ENCODE measurements around the gene ZSWIM6. TPM values are rescaled to one million over a fixed set of nuclear protein-coding genes. Genes with fewer than 3 reads are reported as not detected.

The ZSWIM6 gene
- total RNA-seq, 2 experiments from 2014 or later: 4.1 TPM

GRCh38 chr5:61535828-61536227 lies 203.8 kb downstream of the ZSWIM6 start:
- ATAC-seq (ENCODE audit: poor library complexity) (no peak), DNase-seq (no peak)
- ChIA-PET CTCF (no interaction called here), POLR2A (no interaction called here)
- Histone ChIP-seq H3K9me3 (ENCODE audit: control insufficient read depth in 1 of 2, insufficient read depth in 1 of 2, low read length in 2 of 2) (peaks cover 4 to 10% of the 10 kb centered on the region in 2 experiments), H3K27me3 (ENCODE audit: control insufficient read depth in 1 of 2, insufficient read depth in 2 of 2, low read length in 2 of 2) (no peaks in the 10 kb centered on the region), H3K27ac (ENCODE audit: low read depth in 1 of 2, low read length in 2 of 2) (no peak overlapping the region), H3K36me3 (ENCODE audit: insufficient read depth, low read length) (peaks cover 54% of the 10 kb centered on the region), H3K4me1 (ENCODE audit: insufficient read depth, low read length) (no peaks in the 10 kb centered on the region), H3K4me3 (ENCODE audit: low read length) (no peak overlapping the region)
- Mint-ChIP-seq H3K36me3 (ENCODE audit: low read depth) (peaks cover 94% of the 10 kb centered on the region), H3K4me3 (no peak overlapping the region), H3K4me1 (ENCODE audit: low read depth) (peaks cover 9% of the 10 kb centered on the region), H3K27ac (no peak overlapping the region), H3K27me3 (no peaks in the 10 kb centered on the region), H3K9me3 (peaks cover 4% of the 10 kb centered on the region)
- no peak for TF ChIP-seq CTCF (IDR thresholded peaks at IDR 0.05)
- intact Hi-C loops (cut with DNase I, micrococcal nuclease): no loop called here

- Histone ChIP-seq H3K4me1 (ENCODE audit: insufficient read depth, low read length) (no peaks in the 10 kb centered on the region), H3K9me3 (ENCODE audit: control insufficient read depth in 1 of 2, insufficient read depth in 1 of 2, low read length in 2 of 2) (peaks cover 4 to 10% of the 10 kb centered on the region in 2 experiments), H3K27me3 (ENCODE audit: control insufficient read depth in 1 of 2, insufficient read depth in 2 of 2, low read length in 2 of 2) (no peaks in the 10 kb centered on the region), H3K36me3 (ENCODE audit: insufficient read depth, low read length) (peaks cover 54% of the 10 kb centered on the region), H3K27ac (ENCODE audit: low read depth in 1 of 2, low read length in 2 of 2) (no peak overlapping the region), H3K4me3 (ENCODE audit: low read length) (no peak overlapping the region)
- Mint-ChIP-seq H3K36me3 (ENCODE audit: low read depth) (peaks cover 94% of the 10 kb centered on the region), H3K9me3 (peaks cover 4% of the 10 kb centered on the region), H3K27me3 (no peaks in the 10 kb centered on the region), H3K4me1 (ENCODE audit: low read depth) (peaks cover 9% of the 10 kb centered on the region), H3K27ac (no peak overlapping the region), H3K4me3 (no peak overlapping the region)
- DNase-seq (no peak), ATAC-seq (ENCODE audit: poor library complexity) (no peak)
- intact Hi-C loops (cut with DNase I, micrococcal nuclease): no loop called here
- ChIA-PET POLR2A (no interaction called here), CTCF (no interaction called here)
- TF ChIP-seq CTCF (IDR thresholded peaks at IDR 0.05): no peak
Observed at GRCh38 chr5:61536922-61537321, 204.9 kb downstream of the ZSWIM6 start.

GRCh38 chr5:61538722-61539501 lies 206.9 kb downstream of the ZSWIM6 start:
- H3K4me1 ChIP-seq (ENCODE audit: insufficient read depth, low read length): no peaks in the 10 kb centered on the region
- no peak overlapping the region for H3K27ac ChIP-seq (ENCODE audit: low read depth in 1 of 2, low read length in 2 of 2)
- intact Hi-C loops (cut with DNase I, micrococcal nuclease): no loop called here
- peaks cover 9% of the 10 kb centered on the region for H3K4me1 Mint-ChIP-seq (ENCODE audit: low read depth)
- peaks cover 68% of the 10 kb centered on the region for H3K36me3 ChIP-seq (ENCODE audit: insufficient read depth, low read length)
- ChIA-PET POLR2A (no interaction called here), CTCF (no interaction called here)
- no peak overlapping the region for H3K4me3 Mint-ChIP-seq
- DNase-seq (no peak), ATAC-seq (ENCODE audit: poor library complexity) (no peak)
- H3K9me3 ChIP-seq (ENCODE audit: control insufficient read depth in 1 of 2, insufficient read depth in 1 of 2, low read length in 2 of 2): peaks cover 2 to 6% of the 10 kb centered on the region in 2 experiments
- no peak overlapping the region for H3K27ac Mint-ChIP-seq
- TF ChIP-seq CTCF (IDR thresholded peaks at IDR 0.05): no peak
- H3K4me3 ChIP-seq (ENCODE audit: low read length): no peak overlapping the region
- H3K27me3 Mint-ChIP-seq: no peaks in the 10 kb centered on the region
- H3K36me3 Mint-ChIP-seq (ENCODE audit: low read depth): peaks cover 94% of the 10 kb centered on the region
- H3K27me3 ChIP-seq (ENCODE audit: control insufficient read depth in 1 of 2, insufficient read depth in 2 of 2, low read length in 2 of 2): no peaks in the 10 kb centered on the region
- peaks cover 2% of the 10 kb centered on the region for H3K9me3 Mint-ChIP-seq
